GM12878 (cell line): ENCODE data around the gene ZNF682. TPM values are rescaled to one million over a fixed set of nuclear protein-coding genes. Genes with fewer than 3 reads are reported as not detected.
A peak's percentile ranks its signal among the peaks of the same experiment; 100 is the strongest.

Experiments used
- ATAC-seq: fragments of 200-7000 bp; cut with Tn5 transposase; 3 replicates; pipeline ENCODE4 v1.9.1; 2020; ENCODE audit warnings: mild to moderate bottlenecking, moderate library complexity
- Bru-seq: library from RNA; stranded (reverse); fragments of 400-500 nt; gene quantifications from one replicate; lab custom pipeline; 2021; lab: Mats Ljungman, UMichigan
- BruChase-seq, 2 experiments: library from RNA; stranded (reverse); fragments of 400-500 nt; gene quantifications; one replicate each; lab custom pipeline; 2021; lab: Mats Ljungman, UMichigan
- BruUV-seq: library from RNA; stranded (reverse); fragments of 400-500 nt; replicated peaks from 2 replicates; lab custom pipeline; 2021; lab: Mats Ljungman, UMichigan
- CTCF ChIA-PET: fragments of 300-600 bp; sonication (Branson Sonifier 250); formaldehyde crosslinking; extraction: SDS; loops from one replicate; lab custom pipeline; 2021; ENCODE audit warnings: inconsistent platforms; lab: Yijun Ruan, JAX
- POLR2A ChIA-PET: fragments of 350-600 bp; formaldehyde crosslinking; extraction: SDS; loops from one replicate; lab custom pipeline; 2021; ENCODE audit warnings: inconsistent platforms; lab: Charles Lee
- RAD21 ChIA-PET: fragments of 300-600 bp; sonication (Branson Sonifier 250); formaldehyde crosslinking; loops from one replicate; lab custom pipeline; 2023; ENCODE audit warnings: antibody characterized with exemption; ENCODE audit not compliant: unreplicated experiment; lab: Charles Lee
- SMC1A ChIA-PET: fragments of 300-600 bp; sonication (Branson Sonifier 250); formaldehyde crosslinking; loops from one replicate; lab custom pipeline; 2023; ENCODE audit not compliant: unreplicated experiment, uncharacterized antibody; lab: Charles Lee
- DNase-seq: peaks from one replicate; pipeline ENCODE4 v3.0.0-alpha.2; 2011; ENCODE audit warnings: low read depth, low spot score
- FAIRE-seq: peaks from 3 replicates; lab custom pipeline; 2011; peaks lifted over from hg19 to GRCh38; lab: Jason Lieb, UNC
- H2AFZ ChIP-seq: 2 replicates; pipeline ENCODE4 v1.6.0; 2011; ENCODE audit warnings: low read depth, low read length, control low read depth; ENCODE audit not compliant: control insufficient read depth
- H3K27ac ChIP-seq: 2 replicates; pipeline ENCODE4 v1.5.1; 2011; ENCODE audit warnings: control low read depth; ENCODE audit not compliant: control insufficient read depth, insufficient read depth
- H3K27me3 ChIP-seq, 2 experiments: replicated peaks in 1 of 2; 2 replicates each; pipeline versions ENCODE4 v1.6.0 to v1.6.1; 2011; ENCODE audit warnings: low read length in 1 of 2; ENCODE audit not compliant: control insufficient read depth in 2 of 2, insufficient read depth in 2 of 2
- H3K36me3 ChIP-seq, 2 experiments: 2 replicates each; pipeline ENCODE4 v1.5.1; 2011; ENCODE audit warnings: low read length in 1 of 2; ENCODE audit not compliant: control insufficient read depth in 2 of 2, insufficient read depth in 2 of 2
- H3K4me1 ChIP-seq: 2 replicates; pipeline ENCODE4 v1.6.1; 2011; ENCODE audit warnings: mild to moderate bottlenecking, low read length, moderate library complexity, mixed read lengths; ENCODE audit not compliant: control insufficient read depth, insufficient read depth
- H3K4me2 ChIP-seq: 2 replicates; pipeline ENCODE4 v1.6.0; 2011; ENCODE audit warnings: control low read depth; ENCODE audit not compliant: control insufficient read depth, insufficient read depth
- H3K4me3 ChIP-seq: fragments of 200-600 bp; sonication (generic); 2 replicates; pipeline ENCODE4 v1.5.1; 2016
- H3K79me2 ChIP-seq: 2 replicates; pipeline ENCODE4 v1.6.0; 2011; ENCODE audit warnings: low read length; ENCODE audit not compliant: control insufficient read depth, insufficient read depth
- H3K9ac ChIP-seq: 2 replicates; pipeline ENCODE4 v1.8.0; 2011; ENCODE audit warnings: low read length, control low read depth, mixed read lengths; ENCODE audit not compliant: control insufficient read depth, insufficient read depth
- H3K9me3 ChIP-seq: replicated peaks from 3 replicates; pipeline ENCODE4 v1.5.1; 2011; ENCODE audit warnings: mild to moderate bottlenecking, low read length; ENCODE audit not compliant: control insufficient read depth, insufficient read depth
- H4K20me1 ChIP-seq: 2 replicates; pipeline ENCODE4 v1.6.0; 2011; ENCODE audit not compliant: control insufficient read depth, insufficient read depth
- EZH2 ChIP-seq: IDR thresholded peaks from 2 replicates; pipeline ENCODE4 v1.6.1; 2012; ENCODE audit warnings: low read depth, mild to moderate bottlenecking, control low read depth, inconsistent platforms, low read length, borderline replicate concordance; ENCODE audit not compliant: control insufficient read depth
- FOS ChIP-seq: IDR thresholded peaks from 3 replicates; pipeline ENCODE4 v1.6.1; 2011; ENCODE audit warnings: borderline replicate concordance; ENCODE audit not compliant: insufficient read length; ENCODE audit errors: extremely low read depth
- NFYB ChIP-seq: IDR thresholded peaks from 2 replicates; pipeline ENCODE4 v1.6.1; 2011; ENCODE audit warnings: low read depth, mild to moderate bottlenecking, low read length, improper control_type of control experiment, moderate library complexity; ENCODE audit not compliant: insufficient read depth
- SP1 ChIP-seq: IDR thresholded peaks from one replicate; pipeline ENCODE4 v1.6.1; 2011; ENCODE audit warnings: low read depth, low read length
- TCF3 ChIP-seq: IDR thresholded peaks from 2 replicates; pipeline ENCODE4 v1.6.1; 2012; ENCODE audit warnings: low read depth, mild to moderate bottlenecking, low read length, borderline replicate concordance; ENCODE audit not compliant: insufficient read depth
- YY1 ChIP-seq: IDR thresholded peaks from 2 replicates; pipeline ENCODE4 v1.6.1; 2011; ENCODE audit warnings: low read depth, mild to moderate bottlenecking, low read length
- WGBS: methylation state at CpG from one replicate; pipeline ENCODE4 v1.1.6; 2016; ENCODE audit warnings: low lambda C conversion rate; ENCODE audit not compliant: insufficient replicate concordance, insufficient coverage; ENCODE audit errors: missing lambda C conversion rate; 5-methylcytosine and 5-hydroxymethylcytosine counted together
- in situ Hi-C: fragments of 300-500 bp; cut with MboI; formaldehyde crosslinking; loops from 9 replicates; pipeline ENCODE4 v1.14.3; 2018; ENCODE audit warnings: mixed read lengths
- intact Hi-C: fragments of 100-400 bp; cut with micrococcal nuclease; formaldehyde crosslinking; loops from one replicate; pipeline ENCODE4 v1.14.2; 2022; ENCODE audit not compliant: unreplicated experiment
- long read RNA-seq, 2 experiments: library from polyadenylated mRNA; unstranded; transcript quantifications; one replicate each; pipeline ENCODE4 v2.0.0, GENCODE V29; 2019 to 2020
- polyA minus RNA-seq, 3 experiments: library from RNA; depleted of rRNA, polyadenylated mRNA; stranded (reverse); fragments of >200 nt; gene quantifications; 2 replicates each; pipeline ENCODE4 v1.2.3, GENCODE V29; 2011
- polyA plus RNA-seq, 11 experiments: library from polyadenylated mRNA; depleted of rRNA in 4 of 11; unstranded in 6 of 11; stranded (reverse) in 5 of 11; fragments of >200 nt; fragmentation: Nextera tagmentation in 4 of 11; fragmentation: Illumina TruSeq in 1 of 11; extraction: Ambion mirVana in 4 of 11; extraction: Trizol in 1 of 11; gene quantifications; 1 replicate in 1 of 11; 2 replicates in 10 of 11; pipeline versions ENCODE4 v1.2.1 to v1.2.3, GENCODE V29; 2011 to 2016; ENCODE audit warnings: inconsistent platforms in 2 of 11, missing spikeins in 2 of 11, low read depth in 1 of 11
- total RNA-seq, 4 experiments: library from RNA; depleted of rRNA in 3 of 4; stranded (reverse); fragments of >200 nt in 3 of 4; fragmentation: Illumina TruSeq in 1 of 4; extraction: Trizol in 1 of 4; gene quantifications; 2 replicates each; pipeline versions ENCODE4 v1.2.1 to v1.2.3, GENCODE V29; 2013 to 2021
- TF ChIP-seq, protein P1 (sequence below): fragments of 450-650 bp; IDR thresholded peaks from 2 replicates; pipeline ENCODE4 v1.6.1; 2016; ENCODE audit warnings: mild to moderate bottlenecking, moderate library complexity, borderline replicate concordance
- TF ChIP-seq, protein P2 (sequence below): IDR thresholded peaks from 2 replicates; pipeline ENCODE4 v1.6.1; 2012; ENCODE audit warnings: low read length, inconsistent platforms
- TF ChIP-seq, protein P3 (sequence below): IDR thresholded peaks from 2 replicates; pipeline ENCODE4 v1.6.1; 2011; ENCODE audit warnings: mild to moderate bottlenecking, low read depth, low read length, moderate library complexity; ENCODE audit not compliant: insufficient replicate concordance

ZNF682 gene
- total RNA-seq (2013; cell fraction: nucleolus; rRNA removed) = 0.86 and 1.0 TPM in 2 replicates
- 0.06 TPM in 1 of 2 replicates, not detected in the other for total RNA-seq (2014; rRNA removed)
- total RNA-seq (2014; rRNA removed; fragmentation: Illumina TruSeq; extraction: Trizol) = 0.27 TPM in 1 of 2 replicates, not detected in the other
- total RNA-seq (2021) = 0.23 and 0.98 TPM in 2 replicates
- 1.2 TPM for polyA plus RNA-seq (2011; ENCODE audit: low read depth)
- 1.6 and 2.9 TPM in 2 replicates for polyA plus RNA-seq (2011; rRNA removed)
- 0.92 and 1.7 TPM in 2 replicates for polyA plus RNA-seq (2011; cell fraction: cytosol; rRNA removed)
- 1.3 and 2.1 TPM in 2 replicates for polyA plus RNA-seq (2011; cell fraction: nucleus; rRNA removed)
- polyA plus RNA-seq (2012) = 1.7 and 2.0 TPM in 2 replicates
- polyA plus RNA-seq (2014; fragmentation: Illumina TruSeq; extraction: Trizol) = 0.13 and 0.35 TPM in 2 replicates
- under 1 TPM in 1 of 2 experiments, not detected in 1; 0.55 TPM for polyA plus RNA-seq (2014; fragmentation: Nextera tagmentation; extraction: Ambion mirVana)
- polyA plus RNA-seq (2014; rRNA removed) = 0.31 TPM in 1 of 2 replicates, not detected in the other
- not detected for polyA plus RNA-seq (2016; fragmentation: Nextera tagmentation; extraction: Ambion mirVana)
- polyA minus RNA-seq (2011; rRNA and poly(A)+ RNA removed) = 1.1 TPM in 2 replicates
- polyA minus RNA-seq (2011; cell fraction: cytosol; rRNA and poly(A)+ RNA removed) = 0.53 TPM in 1 of 2 replicates, not detected in the other
- polyA minus RNA-seq (2011; cell fraction: nucleus; rRNA and poly(A)+ RNA removed) = 0.36 and 0.86 TPM in 2 replicates
- Bru-seq, nascent RNA = percentile 27 among the genes with signal in this experiment
- percentile 24 among the genes with signal in this experiment for BruChase-seq, experiment 1, labeled RNA remaining after a 6-hour chase
- BruChase-seq, experiment 2, labeled RNA remaining after a 2-hour chase = percentile 29 among the genes with signal in this experiment
- long read RNA-seq, experiment 1 = 0 reads
- long read RNA-seq, experiment 2, partial matches to known transcripts = 0 of 5 reads
- long read RNA-seq, experiment 2, other reads (novel, unspliced or antisense) = 3 of 5 reads

DNA sequence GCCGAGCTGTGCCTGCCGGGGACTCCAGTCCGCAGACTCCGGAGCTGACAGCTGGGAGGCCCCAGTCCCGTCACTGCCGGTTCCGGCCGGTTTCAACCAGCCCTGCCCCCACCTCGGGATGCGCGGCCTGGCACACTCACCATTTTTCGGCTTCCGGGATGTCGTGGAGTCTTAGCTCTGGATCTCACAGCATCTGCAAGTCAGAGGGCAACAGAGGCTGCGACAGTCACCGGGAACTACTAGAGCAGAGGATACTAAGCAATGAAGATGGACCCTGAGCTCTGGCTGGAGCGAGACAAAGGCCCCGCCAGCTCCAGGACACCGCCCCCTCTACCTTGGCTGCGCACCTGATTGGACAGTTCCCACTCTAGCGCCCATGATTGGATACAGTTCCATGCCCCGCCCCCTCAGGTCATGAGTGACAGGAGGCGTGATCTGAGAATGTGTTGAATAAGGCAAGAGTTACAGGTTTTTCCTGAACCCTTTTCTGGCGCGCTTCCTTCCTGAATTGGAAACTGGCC, at the start of gene ZNF682:
TSS of gene ZNF682 (minus strand) at position 303 of the 521 bp plus-strand sequence. CDS start at position 143, 160 bp downstream.
- CTCF ChIA-PET = no interaction called here
- FAIRE-seq (no peak), DNase-seq (no peak), ATAC-seq (no peak)
- POLR2A ChIA-PET = interaction anchor here (0.6 kb wide), 1 partner anchor 196 kb away, joined by 3 read pairs; no protein-coding TSS in a partner anchor
- no peaks in the 10 kb centered on the region for H3K27me3 ChIP-seq
- no peaks in the 10 kb centered on the region for H3K4me1 ChIP-seq
- H3K36me3 ChIP-seq = no peaks in the 10 kb centered on the region
- H3K4me2 ChIP-seq = no peak within 1 kb of the TSS
- no TSS peak for BruUV-seq
- H4K20me1 ChIP-seq = no peaks in the 10 kb centered on the region
- H3K9me3 ChIP-seq = no peaks in the 10 kb centered on the region; the same call in 2 of the 3 replicates
- peak within 1 kb of the TSS; percentile 34; the same call in 1 of the 2 replicates for H3K27ac ChIP-seq
- H3K4me3 ChIP-seq = peak within 1 kb of the TSS; percentile 57; the same call in 1 of the 2 replicates
- H2AFZ ChIP-seq = peak within 1 kb of the TSS; percentile 65; the same call in 1 of the 2 replicates
- WGBS = 2% methylated on average over 21 of the region's 25 CpGs
- no peak within 1 kb of the TSS; the same call in 1 of the 2 replicates for H3K9ac ChIP-seq
- RAD21 ChIA-PET = no interaction called here
- intact Hi-C loops (no loop called here), in situ Hi-C loops (no loop called here)
- SMC1A ChIA-PET = interaction anchor here (0.6 kb wide), 1 partner anchor 1039 kb away, joined by 3 read pairs; no protein-coding TSS in a partner anchor
- H3K79me2 ChIP-seq = no peaks in the 10 kb centered on the region
- TF ChIP-seq, protein P1, sequence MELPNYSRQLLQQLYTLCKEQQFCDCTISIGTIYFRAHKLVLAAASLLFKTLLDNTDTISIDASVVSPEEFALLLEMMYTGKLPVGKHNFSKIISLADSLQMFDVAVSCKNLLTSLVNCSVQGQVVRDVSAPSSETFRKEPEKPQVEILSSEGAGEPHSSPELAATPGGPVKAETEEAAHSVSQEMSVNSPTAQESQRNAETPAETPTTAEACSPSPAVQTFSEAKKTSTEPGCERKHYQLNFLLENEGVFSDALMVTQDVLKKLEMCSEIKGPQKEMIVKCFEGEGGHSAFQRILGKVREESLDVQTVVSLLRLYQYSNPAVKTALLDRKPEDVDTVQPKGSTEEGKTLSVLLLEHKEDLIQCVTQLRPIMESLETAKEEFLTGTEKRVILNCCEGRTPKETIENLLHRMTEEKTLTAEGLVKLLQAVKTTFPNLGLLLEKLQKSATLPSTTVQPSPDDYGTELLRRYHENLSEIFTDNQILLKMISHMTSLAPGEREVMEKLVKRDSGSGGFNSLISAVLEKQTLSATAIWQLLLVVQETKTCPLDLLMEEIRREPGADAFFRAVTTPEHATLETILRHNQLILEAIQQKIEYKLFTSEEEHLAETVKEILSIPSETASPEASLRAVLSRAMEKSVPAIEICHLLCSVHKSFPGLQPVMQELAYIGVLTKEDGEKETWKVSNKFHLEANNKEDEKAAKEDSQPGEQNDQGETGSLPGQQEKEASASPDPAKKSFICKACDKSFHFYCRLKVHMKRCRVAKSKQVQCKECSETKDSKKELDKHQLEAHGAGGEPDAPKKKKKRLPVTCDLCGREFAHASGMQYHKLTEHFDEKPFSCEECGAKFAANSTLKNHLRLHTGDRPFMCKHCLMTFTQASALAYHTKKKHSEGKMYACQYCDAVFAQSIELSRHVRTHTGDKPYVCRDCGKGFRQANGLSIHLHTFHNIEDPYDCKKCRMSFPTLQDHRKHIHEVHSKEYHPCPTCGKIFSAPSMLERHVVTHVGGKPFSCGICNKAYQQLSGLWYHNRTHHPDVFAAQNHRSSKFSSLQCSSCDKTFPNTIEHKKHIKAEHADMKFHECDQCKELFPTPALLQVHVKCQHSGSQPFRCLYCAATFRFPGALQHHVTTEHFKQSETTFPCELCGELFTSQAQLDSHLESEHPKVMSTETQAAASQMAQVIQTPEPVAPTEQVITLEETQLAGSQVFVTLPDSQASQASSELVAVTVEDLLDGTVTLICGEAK = 0 out of 2 replicates have a peak, but pooled peaks have one; percentile 30
- TF ChIP-seq FOS = peak; percentile 18
- no peak for TF ChIP-seq EZH2
- TF ChIP-seq, protein P2, sequence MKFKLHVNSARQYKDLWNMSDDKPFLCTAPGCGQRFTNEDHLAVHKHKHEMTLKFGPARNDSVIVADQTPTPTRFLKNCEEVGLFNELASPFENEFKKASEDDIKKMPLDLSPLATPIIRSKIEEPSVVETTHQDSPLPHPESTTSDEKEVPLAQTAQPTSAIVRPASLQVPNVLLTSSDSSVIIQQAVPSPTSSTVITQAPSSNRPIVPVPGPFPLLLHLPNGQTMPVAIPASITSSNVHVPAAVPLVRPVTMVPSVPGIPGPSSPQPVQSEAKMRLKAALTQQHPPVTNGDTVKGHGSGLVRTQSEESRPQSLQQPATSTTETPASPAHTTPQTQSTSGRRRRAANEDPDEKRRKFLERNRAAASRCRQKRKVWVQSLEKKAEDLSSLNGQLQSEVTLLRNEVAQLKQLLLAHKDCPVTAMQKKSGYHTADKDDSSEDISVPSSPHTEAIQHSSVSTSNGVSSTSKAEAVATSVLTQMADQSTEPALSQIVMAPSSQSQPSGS = no peak
- TF ChIP-seq TCF3 = 0 out of 2 replicates have a peak, but pooled peaks have one; percentile 38
- TF ChIP-seq YY1 = 0 out of 2 replicates have a peak, but pooled peaks have one; percentile 9
- TF ChIP-seq NFYB = 0 out of 2 replicates have a peak, but pooled peaks have one; percentile 50
- TF ChIP-seq, protein P3, sequence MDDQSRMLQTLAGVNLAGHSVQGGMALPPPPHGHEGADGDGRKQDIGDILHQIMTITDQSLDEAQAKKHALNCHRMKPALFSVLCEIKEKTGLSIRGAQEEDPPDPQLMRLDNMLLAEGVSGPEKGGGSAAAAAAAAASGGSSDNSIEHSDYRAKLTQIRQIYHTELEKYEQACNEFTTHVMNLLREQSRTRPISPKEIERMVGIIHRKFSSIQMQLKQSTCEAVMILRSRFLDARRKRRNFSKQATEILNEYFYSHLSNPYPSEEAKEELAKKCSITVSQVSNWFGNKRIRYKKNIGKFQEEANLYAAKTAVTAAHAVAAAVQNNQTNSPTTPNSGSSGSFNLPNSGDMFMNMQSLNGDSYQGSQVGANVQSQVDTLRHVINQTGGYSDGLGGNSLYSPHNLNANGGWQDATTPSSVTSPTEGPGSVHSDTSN = peak; percentile 80
- TF ChIP-seq SP1 = peak; percentile 78
